Airway epithelial cell (primary cell): ENCODE results near the gene ATP4B. TPM values are rescaled to one million over a fixed set of nuclear protein-coding genes. Genes with fewer than 3 reads are reported as not detected.

Experiments
- total RNA-seq: library from RNA; depleted of rRNA; stranded (reverse); fragments of >200 nt; gene quantifications from 2 replicates; pipeline ENCODE4 v1.2.3, GENCODE V29; 2015

Gene ATP4B
- not detected in 2 replicates for total RNA-seq

GRCh38 chr13:113657851-113658741 lies at the start of gene ATP4B:
TSS of gene ATP4B (minus strand) at chr13:113658198. CDS start at chr13:113658144, 54 bp downstream.

GRCh38 chr13:113666951-113667701 lies 9.1 kb upstream of the ATP4B start, which contains the start of gene GRK1:
TSS of gene GRK1 (plus strand) at chr13:113667219. CDS start at chr13:113667387, 168 bp downstream.

Other genes with a start within 250 kb of the ATP4B start
- under 0.01 and 0.21 TPM in 2 replicates for gene ADPRHL1, start 204.7 kb downstream of the ATP4B start, total RNA-seq
- gene DCUN1D2, start 167.5 kb downstream of the ATP4B start, total RNA-seq = 6.0 and 7.3 TPM in 2 replicates
- gene TFDP1, start 73.4 kb downstream of the ATP4B start, total RNA-seq = 64.1 and 85.5 TPM in 2 replicates
- gene GRK1, start 9.0 kb upstream of the ATP4B start, total RNA-seq = not detected in 2 replicates
- gene TMEM255B, start 101.0 kb upstream of the ATP4B start, total RNA-seq = 0.42 and 1.7 TPM in 2 replicates
- gene GAS6, start 205.9 kb upstream of the ATP4B start, total RNA-seq = 118 and 128 TPM in 2 replicates